Measurements from ENCODE around the gene TVP23C.
"Not testable (repeated sequence)": the region's sequence is repeated elsewhere in the genome, so short reads cannot be mapped to it uniquely, and the experiment has no call there.

TVP23C gene

GRCh38 chr17:15563375-15563857 is at the start of gene TVP23C:
Gene TVP23C, minus strand, starts transcription at chr17:15563483. Its CDS starts 35 bp downstream, at chr17:15563448.
- peak; percentile 35 for DNase-seq (ENCODE audit: low read depth)

- not testable (repeated sequence) for DNase-seq (ENCODE audit: low read depth)
Observed at GRCh38 chr17:15592960-15593359, 29.7 kb upstream of the TVP23C start.

GRCh38 chr17:15591986-15592385 is 28.7 kb upstream of the TVP23C start:
- DNase-seq (ENCODE audit: low read depth): not testable (repeated sequence)

- DNase-seq (ENCODE audit: low read depth): not testable (repeated sequence)
Observed at GRCh38 chr17:15590844-15591243, 27.6 kb upstream of the TVP23C start.

GRCh38 chr17:15589544-15590536 is 26.6 kb upstream of the TVP23C start:
- not testable (repeated sequence) for DNase-seq (ENCODE audit: low read depth)

- not testable (repeated sequence) for DNase-seq (ENCODE audit: low read depth)
Observed at GRCh38 chr17:15588017-15588416, 24.7 kb upstream of the TVP23C start.

- DNase-seq (ENCODE audit: low read depth): not testable (repeated sequence)
Observed at GRCh38 chr17:15583313-15583712, 20.0 kb upstream of the TVP23C start.

GRCh38 chr17:15581462-15581861 is 18.2 kb upstream of the TVP23C start:
- DNase-seq (ENCODE audit: low read depth): not testable (repeated sequence)

GRCh38 chr17:15576848-15577247 is 13.6 kb upstream of the TVP23C start:
- not testable (repeated sequence) for DNase-seq (ENCODE audit: low read depth)

- not testable (repeated sequence) for DNase-seq (ENCODE audit: low read depth)
Observed at GRCh38 chr17:15574660-15575059, 11.4 kb upstream of the TVP23C start.

GRCh38 chr17:15573870-15574269 is 10.6 kb upstream of the TVP23C start:
- not testable (repeated sequence) for DNase-seq (ENCODE audit: low read depth)

- DNase-seq (ENCODE audit: low read depth): not testable (repeated sequence)
Observed at GRCh38 chr17:15562613-15563374, 489 bp downstream of the TVP23C start.

- DNase-seq (ENCODE audit: low read depth): not testable (repeated sequence)
Observed at GRCh38 chr17:15561439-15561838, 1.8 kb downstream of the TVP23C start.

- DNase-seq (ENCODE audit: low read depth): not testable (repeated sequence)
Observed at GRCh38 chr17:15558403-15559105, 4.7 kb downstream of the TVP23C start.

GRCh38 chr17:15557334-15557832 is 5.9 kb downstream of the TVP23C start:
- DNase-seq (ENCODE audit: low read depth): not testable (repeated sequence)

GRCh38 chr17:15552932-15553331 is 10.4 kb downstream of the TVP23C start:
- DNase-seq (ENCODE audit: low read depth): not testable (repeated sequence)

GRCh38 chr17:15549552-15549951 is 13.7 kb downstream of the TVP23C start:
- DNase-seq (ENCODE audit: low read depth): not testable (repeated sequence)

- not testable (repeated sequence) for DNase-seq (ENCODE audit: low read depth)
Observed at GRCh38 chr17:15546604-15547003, 16.7 kb downstream of the TVP23C start.

- not testable (repeated sequence) for DNase-seq (ENCODE audit: low read depth)
Observed at GRCh38 chr17:15540371-15541219, 22.7 kb downstream of the TVP23C start.

GRCh38 chr17:15533122-15533521 is 30.2 kb downstream of the TVP23C start:
- not testable (repeated sequence) for DNase-seq (ENCODE audit: low read depth)
